HFF-Myc (cell line): Measurements from ENCODE around the gene TAF5L.

Experiments
- DNase-seq: peaks from one replicate; pipeline ENCODE4 v3.0.0-alpha.2; 2011; ENCODE audit warnings: low read depth; ENCODE audit errors: extremely low read depth
- H3K4me3 ChIP-seq: replicated peaks from 2 replicates; pipeline ENCODE4 v1.5.1; 2011; ENCODE audit warnings: low read depth, mild to moderate bottlenecking, control low read depth, low read length
- TF ChIP-seq, protein P1 (sequence below): IDR thresholded peaks from 2 replicates; pipeline ENCODE4 v1.5.1; 2012; ENCODE audit warnings: mild to moderate bottlenecking, low read depth, low read length, control low read depth; ENCODE audit errors: missing control alignments

TAF5L gene

DNA sequence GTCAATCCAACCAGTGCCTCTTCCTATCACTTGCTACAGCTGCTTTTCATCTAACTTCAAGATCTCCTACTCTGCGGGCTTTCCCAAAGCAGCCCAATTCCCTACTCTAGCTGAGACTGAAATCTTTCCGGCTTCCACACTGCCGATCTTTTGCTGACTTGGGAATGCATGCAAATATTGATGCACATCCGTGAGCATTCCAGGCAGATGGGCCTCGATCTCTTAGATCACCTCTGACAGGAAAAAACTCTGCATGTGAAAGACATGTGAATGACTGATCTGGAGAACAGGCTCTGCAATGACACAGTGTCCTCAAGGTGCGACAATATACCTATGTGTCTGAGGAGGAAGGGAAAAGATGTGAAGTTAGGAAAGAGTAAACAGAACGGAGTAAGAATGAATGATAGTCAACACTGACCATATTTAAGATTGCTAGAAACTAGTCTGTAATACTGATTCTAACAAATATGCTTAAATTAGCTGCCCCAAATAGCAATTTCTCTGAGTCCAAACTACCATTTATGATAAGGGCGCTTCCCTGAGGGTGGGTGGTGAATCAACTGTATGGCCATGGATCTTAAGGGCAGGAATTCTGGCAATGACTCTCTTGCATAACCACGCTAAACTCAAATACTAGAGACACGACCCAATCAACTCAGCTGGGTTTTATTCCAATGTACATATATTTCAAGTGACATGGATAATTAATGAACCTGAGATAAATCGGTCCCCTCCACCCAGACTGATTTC lies 8.4 kb downstream of the TAF5L start:
- TF ChIP-seq, protein P1, sequence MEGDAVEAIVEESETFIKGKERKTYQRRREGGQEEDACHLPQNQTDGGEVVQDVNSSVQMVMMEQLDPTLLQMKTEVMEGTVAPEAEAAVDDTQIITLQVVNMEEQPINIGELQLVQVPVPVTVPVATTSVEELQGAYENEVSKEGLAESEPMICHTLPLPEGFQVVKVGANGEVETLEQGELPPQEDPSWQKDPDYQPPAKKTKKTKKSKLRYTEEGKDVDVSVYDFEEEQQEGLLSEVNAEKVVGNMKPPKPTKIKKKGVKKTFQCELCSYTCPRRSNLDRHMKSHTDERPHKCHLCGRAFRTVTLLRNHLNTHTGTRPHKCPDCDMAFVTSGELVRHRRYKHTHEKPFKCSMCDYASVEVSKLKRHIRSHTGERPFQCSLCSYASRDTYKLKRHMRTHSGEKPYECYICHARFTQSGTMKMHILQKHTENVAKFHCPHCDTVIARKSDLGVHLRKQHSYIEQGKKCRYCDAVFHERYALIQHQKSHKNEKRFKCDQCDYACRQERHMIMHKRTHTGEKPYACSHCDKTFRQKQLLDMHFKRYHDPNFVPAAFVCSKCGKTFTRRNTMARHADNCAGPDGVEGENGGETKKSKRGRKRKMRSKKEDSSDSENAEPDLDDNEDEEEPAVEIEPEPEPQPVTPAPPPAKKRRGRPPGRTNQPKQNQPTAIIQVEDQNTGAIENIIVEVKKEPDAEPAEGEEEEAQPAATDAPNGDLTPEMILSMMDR = no peak
- H3K4me3 ChIP-seq = no peak overlapping the region
- no peak for DNase-seq

DNA sequence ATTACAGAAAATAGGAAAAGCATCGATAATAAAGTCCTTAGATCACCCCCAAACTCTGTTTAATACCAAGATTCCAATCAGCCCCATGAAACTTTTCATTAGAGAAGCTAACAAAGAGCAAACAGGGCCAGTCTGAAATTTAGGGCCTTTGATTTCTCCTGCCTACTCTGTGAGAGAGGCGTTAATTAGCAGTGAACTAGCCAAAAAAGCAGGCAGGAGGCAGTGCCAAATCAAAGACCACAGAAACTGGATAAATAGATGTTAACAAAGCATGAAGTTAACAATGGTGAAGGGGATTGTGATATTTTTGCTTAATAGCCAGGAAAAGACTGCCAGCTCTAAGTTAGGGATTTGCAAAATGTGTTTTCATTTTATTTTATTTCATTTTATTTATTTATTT lies 11.2 kb downstream of the TAF5L start:
- DNase-seq = no peak
- TF ChIP-seq, protein P1 = no peak
- H3K4me3 ChIP-seq = no peak overlapping the region

DNA sequence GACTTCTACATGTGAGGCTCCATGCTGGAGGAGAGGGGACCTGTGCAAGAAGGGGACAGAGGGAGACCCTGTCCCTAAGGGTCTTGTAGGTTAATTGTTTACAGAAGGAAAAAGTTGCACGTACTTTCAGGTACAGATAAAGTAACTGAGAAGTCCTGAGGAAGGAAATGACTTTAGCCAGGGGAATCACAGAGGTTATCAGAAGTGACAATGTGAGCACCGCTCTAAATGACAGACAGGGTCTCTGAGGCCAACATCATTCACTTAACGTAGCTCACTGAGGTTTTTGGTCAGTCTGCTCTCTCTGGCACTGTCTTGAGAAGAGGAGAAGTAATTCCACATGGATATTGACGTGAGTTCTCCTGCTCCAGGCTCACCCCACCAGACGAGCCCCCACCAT lies 12.0 kb downstream of the TAF5L start:
- H3K4me3 ChIP-seq = no peak overlapping the region
- DNase-seq = no peak
- TF ChIP-seq, protein P1 = no peak

DNA sequence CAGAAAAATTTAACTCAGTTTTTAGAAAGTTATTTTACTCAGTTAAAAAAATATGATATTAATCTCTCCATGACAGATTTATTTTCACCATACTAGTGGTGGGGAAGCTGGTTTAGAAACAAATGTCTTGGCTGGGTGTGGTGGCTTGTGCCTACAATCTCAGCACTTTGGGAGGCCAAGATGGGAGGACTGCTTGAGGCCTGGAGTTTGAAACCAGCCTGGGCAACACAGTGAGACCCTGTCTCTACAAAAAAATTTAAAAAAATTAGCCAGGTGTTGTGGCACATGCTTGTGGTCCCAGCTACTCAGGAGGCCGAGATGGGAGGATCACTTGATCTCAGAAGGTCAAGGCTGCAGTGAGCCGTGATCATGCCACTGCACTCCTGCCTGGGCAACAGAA lies 17.3 kb downstream of the TAF5L start:
- TF ChIP-seq, protein P1 = no peak
- DNase-seq = no peak
- H3K4me3 ChIP-seq = no peak overlapping the region

DNA sequence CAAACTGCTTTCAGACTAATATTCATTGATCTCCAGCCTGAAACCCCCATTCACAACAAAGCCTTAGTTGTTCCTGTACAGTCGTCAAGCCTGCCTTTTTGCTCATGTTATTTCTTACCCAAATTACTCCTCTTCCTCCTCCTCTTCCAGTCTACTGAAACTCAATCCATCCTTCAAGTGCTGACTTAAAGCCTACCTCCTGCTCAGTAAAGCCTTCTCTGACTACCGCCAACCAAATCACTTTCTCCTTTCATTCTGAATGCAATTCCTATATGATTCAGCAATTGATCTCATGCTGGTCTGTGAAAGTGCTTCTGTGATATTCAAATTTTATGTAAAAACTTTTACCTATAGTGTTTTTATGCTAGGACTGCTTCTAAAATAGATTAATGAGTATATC lies 18.6 kb downstream of the TAF5L start:
- no peak for DNase-seq
- TF ChIP-seq, protein P1 = no peak
- H3K4me3 ChIP-seq = no peak overlapping the region

DNA sequence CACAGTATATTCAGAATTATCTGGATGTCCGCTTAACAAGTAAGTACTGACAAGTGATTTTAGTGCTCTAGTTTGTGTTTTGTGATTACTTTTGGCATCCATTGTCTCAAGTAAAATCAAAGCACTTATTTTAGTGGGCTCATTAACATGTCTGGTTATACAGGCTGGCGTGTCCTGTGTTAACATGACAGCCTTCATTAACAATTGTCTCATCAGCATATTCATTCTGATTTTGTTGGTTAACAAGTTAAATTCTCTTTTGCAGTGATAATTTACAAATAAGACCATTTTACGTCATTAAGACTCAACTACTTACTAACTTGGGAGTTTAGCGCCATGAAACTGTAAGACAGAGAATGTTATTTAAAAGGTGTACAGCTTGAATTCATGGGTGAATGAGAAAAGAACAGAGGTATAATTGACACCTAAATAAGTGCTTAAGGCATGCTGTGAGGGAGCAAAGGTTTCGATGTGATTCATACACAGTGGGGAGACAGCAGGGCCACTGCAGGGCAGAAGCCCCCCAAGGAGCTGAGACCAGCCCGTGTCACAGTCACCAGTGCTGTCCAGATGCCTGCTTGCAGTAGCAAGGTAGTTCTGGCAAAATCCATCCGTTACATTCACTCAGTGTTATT lies 22.4 kb downstream of the TAF5L start:
- no peak overlapping the region for H3K4me3 ChIP-seq
- TF ChIP-seq, protein P1 = no peak
- DNase-seq = no peak
